WTC11 (cell line): Measurements from ENCODE around the gene HTR7. TPM values are rescaled to one million over a fixed set of nuclear protein-coding genes. Genes with fewer than 3 reads are reported as not detected.

Source experiments
- ATAC-seq: fragments of 200-7000 bp; cut with Tn5 transposase; 2 replicates; pipeline ENCODE4 v1.10.0; 2021; ENCODE audit warnings: mild to moderate bottlenecking, moderate library complexity
- CTCF ChIA-PET: fragments of 300-600 bp; sonication (Branson Sonifier 250); formaldehyde crosslinking; loops from one replicate; lab custom pipeline; 2021; ENCODE audit warnings: antibody characterized with exemption; lab: Charles Lee
- POLR2A ChIA-PET: fragments of 350-600 bp; sonication (Branson Sonifier 250); formaldehyde crosslinking; loops from one replicate; lab custom pipeline; 2021; ENCODE audit warnings: antibody characterized with exemption; lab: Charles Lee
- DNase-seq: peaks from one replicate; pipeline ENCODE4 v3.0.0; 2021; ENCODE audit warnings: low spot score
- H3K27ac Mint-ChIP-seq: 2 replicates; pipeline ENCODE4 v1.8.0; 2021; ENCODE audit warnings: mixed read lengths
- H3K27me3 Mint-ChIP-seq: 2 replicates; pipeline ENCODE4 v1.8.0; 2021; ENCODE audit warnings: low read depth, mild to moderate bottlenecking, moderate library complexity, mixed read lengths
- H3K36me3 Mint-ChIP-seq: 2 replicates; pipeline ENCODE4 v1.8.0; 2021; ENCODE audit warnings: mixed read lengths
- H3K4me1 Mint-ChIP-seq: 2 replicates; pipeline ENCODE4 v1.8.0; 2022; ENCODE audit warnings: mixed read lengths
- H3K4me3 Mint-ChIP-seq: 2 replicates; pipeline ENCODE4 v1.8.0; 2021; ENCODE audit warnings: mild to moderate bottlenecking, moderate library complexity, mixed read lengths
- H3K9me3 Mint-ChIP-seq: 2 replicates; pipeline ENCODE4 v1.8.0; 2021; ENCODE audit warnings: mixed read lengths
- JUN ChIP-seq: sonication (generic); formaldehyde crosslinking; IDR thresholded peaks from 2 replicates; pipeline ENCODE4 v1.8.0; 2023; ENCODE audit warnings: mild to moderate bottlenecking, missing genetic modification reagents
- NFATC4 ChIP-seq: fragments of 250-450 bp; sonication (Bioruptor Pico); IDR thresholded peaks from 2 replicates; pipeline ENCODE4 v1.9.0; 2021; ENCODE audit warnings: mild to moderate bottlenecking
- NR2C2 ChIP-seq: sonication (generic); formaldehyde crosslinking; IDR thresholded peaks from 2 replicates; pipeline ENCODE4 v1.8.0; 2022; ENCODE audit warnings: mild to moderate bottlenecking, missing genetic modification reagents
- SMAD3 ChIP-seq: sonication (generic); formaldehyde crosslinking; IDR thresholded peaks from 2 replicates; pipeline ENCODE4 v1.8.0; 2022; ENCODE audit warnings: missing genetic modification reagents, mild to moderate bottlenecking, borderline replicate concordance
- TCF7 ChIP-seq: sonication (generic); formaldehyde crosslinking; IDR thresholded peaks from 2 replicates; pipeline ENCODE4 v1.8.0; 2022; ENCODE audit warnings: mild to moderate bottlenecking, low read depth, missing genetic modification reagents, moderate library complexity
- TEAD4 ChIP-seq: sonication (generic); formaldehyde crosslinking; IDR thresholded peaks from 2 replicates; pipeline ENCODE4 v1.8.0; 2022; ENCODE audit warnings: mild to moderate bottlenecking, missing genetic modification reagents
- ZNF121 ChIP-seq: sonication (generic); formaldehyde crosslinking; IDR thresholded peaks from 2 replicates; pipeline ENCODE4 v1.8.0; 2023; ENCODE audit warnings: missing genetic modification reagents
- ZNF138 ChIP-seq: sonication (generic); formaldehyde crosslinking; conservative IDR thresholded peaks from 2 replicates; pipeline ENCODE4 v1.8.1; 2022; ENCODE audit warnings: mild to moderate bottlenecking, moderate library complexity, missing genetic modification reagents
- ZNF263 ChIP-seq: sonication (generic); formaldehyde crosslinking; IDR thresholded peaks from 2 replicates; pipeline ENCODE4 v1.8.1; 2022; ENCODE audit warnings: low read depth, mild to moderate bottlenecking, moderate library complexity, missing genetic modification reagents
- ZNF423 ChIP-seq: fragments of 250-450 bp; sonication (Bioruptor Pico); IDR thresholded peaks from 2 replicates; pipeline ENCODE4 v2.1.2; 2022; ENCODE audit warnings: mild to moderate bottlenecking, moderate library complexity
- total RNA-seq: library from RNA; stranded (reverse); gene quantifications from 3 replicates; pipeline ENCODE4 v1.2.3, GENCODE V29; 2021
- TF ChIP-seq, protein P1 (sequence below): sonication (generic); formaldehyde crosslinking; IDR thresholded peaks from 2 replicates; pipeline ENCODE4 v1.8.0; 2022; ENCODE audit warnings: mild to moderate bottlenecking, missing genetic modification reagents
- TF ChIP-seq, protein P2 (sequence below): sonication (generic); formaldehyde crosslinking; IDR thresholded peaks from 2 replicates; pipeline ENCODE4 v1.8.1; 2023; ENCODE audit warnings: mild to moderate bottlenecking, missing genetic modification reagents
- TF ChIP-seq, protein P3 (sequence below): sonication (generic); formaldehyde crosslinking; IDR thresholded peaks from 2 replicates; pipeline ENCODE4 v1.8.0; 2023; ENCODE audit warnings: mild to moderate bottlenecking, missing genetic modification reagents
- TF ChIP-seq, protein P4 (sequence below): sonication (generic); formaldehyde crosslinking; IDR thresholded peaks from 2 replicates; pipeline ENCODE4 v1.8.1; 2022; ENCODE audit warnings: missing genetic modification reagents, borderline replicate concordance
- TF ChIP-seq, protein P5 (sequence below): fragments of 250-450 bp; sonication (Bioruptor Pico); IDR thresholded peaks from 2 replicates; pipeline ENCODE4 v1.9.0; 2021; ENCODE audit warnings: mild to moderate bottlenecking, borderline replicate concordance
- TF ChIP-seq, protein P6 (sequence below): sonication (generic); formaldehyde crosslinking; IDR thresholded peaks from 2 replicates; pipeline ENCODE4 v1.8.1; 2022; ENCODE audit warnings: mild to moderate bottlenecking, missing genetic modification reagents, moderate library complexity, borderline replicate concordance
- TF ChIP-seq, protein P7 (sequence below): fragments of 250-450 bp; sonication (Bioruptor Pico); IDR thresholded peaks from 2 replicates; pipeline ENCODE4 v1.9.0; 2021; ENCODE audit warnings: mild to moderate bottlenecking

The HTR7 gene
- total RNA-seq, 1 experiment from 2014 or later: 11.2 TPM

DNA sequence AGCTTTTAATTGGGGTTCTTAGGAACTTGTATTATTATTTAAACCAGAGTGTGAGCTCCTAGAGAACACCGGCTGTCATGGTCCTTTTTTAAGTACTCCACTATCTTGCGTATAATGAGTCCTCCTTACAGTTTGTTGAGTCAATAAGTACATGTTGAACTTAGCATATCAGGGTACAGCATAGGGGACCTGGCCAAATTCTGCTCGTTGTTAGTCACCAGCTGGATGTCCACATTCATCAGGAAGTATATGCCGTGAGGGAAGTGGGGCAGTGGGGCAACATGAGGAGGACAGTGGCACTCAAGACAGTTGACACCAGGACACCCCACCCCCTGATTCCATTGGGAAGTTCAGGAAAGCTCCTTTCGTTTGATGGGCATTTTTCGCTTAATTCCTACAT lies 30.5 kb upstream of the HTR7 start (continued):
- TF ChIP-seq, protein P1, sequence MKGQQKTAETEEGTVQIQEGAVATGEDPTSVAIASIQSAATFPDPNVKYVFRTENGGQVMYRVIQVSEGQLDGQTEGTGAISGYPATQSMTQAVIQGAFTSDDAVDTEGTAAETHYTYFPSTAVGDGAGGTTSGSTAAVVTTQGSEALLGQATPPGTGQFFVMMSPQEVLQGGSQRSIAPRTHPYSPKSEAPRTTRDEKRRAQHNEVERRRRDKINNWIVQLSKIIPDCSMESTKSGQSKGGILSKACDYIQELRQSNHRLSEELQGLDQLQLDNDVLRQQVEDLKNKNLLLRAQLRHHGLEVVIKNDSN (CRISPR knock-in tag): no peak
- TF ChIP-seq TEAD4 (CRISPR knock-in tag): no peak
- TF ChIP-seq, protein P2, sequence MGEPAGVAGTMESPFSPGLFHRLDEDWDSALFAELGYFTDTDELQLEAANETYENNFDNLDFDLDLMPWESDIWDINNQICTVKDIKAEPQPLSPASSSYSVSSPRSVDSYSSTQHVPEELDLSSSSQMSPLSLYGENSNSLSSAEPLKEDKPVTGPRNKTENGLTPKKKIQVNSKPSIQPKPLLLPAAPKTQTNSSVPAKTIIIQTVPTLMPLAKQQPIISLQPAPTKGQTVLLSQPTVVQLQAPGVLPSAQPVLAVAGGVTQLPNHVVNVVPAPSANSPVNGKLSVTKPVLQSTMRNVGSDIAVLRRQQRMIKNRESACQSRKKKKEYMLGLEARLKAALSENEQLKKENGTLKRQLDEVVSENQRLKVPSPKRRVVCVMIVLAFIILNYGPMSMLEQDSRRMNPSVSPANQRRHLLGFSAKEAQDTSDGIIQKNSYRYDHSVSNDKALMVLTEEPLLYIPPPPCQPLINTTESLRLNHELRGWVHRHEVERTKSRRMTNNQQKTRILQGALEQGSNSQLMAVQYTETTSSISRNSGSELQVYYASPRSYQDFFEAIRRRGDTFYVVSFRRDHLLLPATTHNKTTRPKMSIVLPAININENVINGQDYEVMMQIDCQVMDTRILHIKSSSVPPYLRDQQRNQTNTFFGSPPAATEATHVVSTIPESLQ (CRISPR knock-in tag): no peak
- no peak for TF ChIP-seq NFATC4
- TF ChIP-seq, protein P3, sequence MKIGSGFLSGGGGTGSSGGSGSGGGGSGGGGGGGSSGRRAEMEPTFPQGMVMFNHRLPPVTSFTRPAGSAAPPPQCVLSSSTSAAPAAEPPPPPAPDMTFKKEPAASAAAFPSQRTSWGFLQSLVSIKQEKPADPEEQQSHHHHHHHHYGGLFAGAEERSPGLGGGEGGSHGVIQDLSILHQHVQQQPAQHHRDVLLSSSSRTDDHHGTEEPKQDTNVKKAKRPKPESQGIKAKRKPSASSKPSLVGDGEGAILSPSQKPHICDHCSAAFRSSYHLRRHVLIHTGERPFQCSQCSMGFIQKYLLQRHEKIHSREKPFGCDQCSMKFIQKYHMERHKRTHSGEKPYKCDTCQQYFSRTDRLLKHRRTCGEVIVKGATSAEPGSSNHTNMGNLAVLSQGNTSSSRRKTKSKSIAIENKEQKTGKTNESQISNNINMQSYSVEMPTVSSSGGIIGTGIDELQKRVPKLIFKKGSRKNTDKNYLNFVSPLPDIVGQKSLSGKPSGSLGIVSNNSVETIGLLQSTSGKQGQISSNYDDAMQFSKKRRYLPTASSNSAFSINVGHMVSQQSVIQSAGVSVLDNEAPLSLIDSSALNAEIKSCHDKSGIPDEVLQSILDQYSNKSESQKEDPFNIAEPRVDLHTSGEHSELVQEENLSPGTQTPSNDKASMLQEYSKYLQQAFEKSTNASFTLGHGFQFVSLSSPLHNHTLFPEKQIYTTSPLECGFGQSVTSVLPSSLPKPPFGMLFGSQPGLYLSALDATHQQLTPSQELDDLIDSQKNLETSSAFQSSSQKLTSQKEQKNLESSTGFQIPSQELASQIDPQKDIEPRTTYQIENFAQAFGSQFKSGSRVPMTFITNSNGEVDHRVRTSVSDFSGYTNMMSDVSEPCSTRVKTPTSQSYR: no peak
- no peak for TF ChIP-seq TCF7
- TF ChIP-seq NR2C2: no peak
- TF ChIP-seq ZNF138 (CRISPR knock-in tag): no peak

DNA sequence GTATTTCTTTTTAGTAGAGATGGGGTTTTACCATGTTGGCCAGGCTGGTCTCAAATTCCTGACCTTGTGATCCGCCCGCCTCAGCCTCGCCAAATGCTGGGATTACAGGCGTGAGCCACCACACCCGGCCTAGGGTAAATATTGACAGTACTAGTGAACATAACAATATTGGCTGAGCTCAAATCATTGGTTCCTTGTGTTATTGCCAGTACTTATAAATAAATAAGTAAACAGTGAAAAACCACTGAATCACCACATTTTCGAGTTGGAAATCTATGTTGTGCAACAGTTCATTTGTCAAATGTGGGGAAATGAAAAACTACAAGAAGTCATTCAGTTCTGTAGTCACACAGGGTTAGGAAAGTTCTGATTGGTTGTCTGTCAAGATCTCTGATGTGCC lies 29.7 kb upstream of the HTR7 start:
- no peak for TF ChIP-seq SMAD3
- TF ChIP-seq, protein P4, sequence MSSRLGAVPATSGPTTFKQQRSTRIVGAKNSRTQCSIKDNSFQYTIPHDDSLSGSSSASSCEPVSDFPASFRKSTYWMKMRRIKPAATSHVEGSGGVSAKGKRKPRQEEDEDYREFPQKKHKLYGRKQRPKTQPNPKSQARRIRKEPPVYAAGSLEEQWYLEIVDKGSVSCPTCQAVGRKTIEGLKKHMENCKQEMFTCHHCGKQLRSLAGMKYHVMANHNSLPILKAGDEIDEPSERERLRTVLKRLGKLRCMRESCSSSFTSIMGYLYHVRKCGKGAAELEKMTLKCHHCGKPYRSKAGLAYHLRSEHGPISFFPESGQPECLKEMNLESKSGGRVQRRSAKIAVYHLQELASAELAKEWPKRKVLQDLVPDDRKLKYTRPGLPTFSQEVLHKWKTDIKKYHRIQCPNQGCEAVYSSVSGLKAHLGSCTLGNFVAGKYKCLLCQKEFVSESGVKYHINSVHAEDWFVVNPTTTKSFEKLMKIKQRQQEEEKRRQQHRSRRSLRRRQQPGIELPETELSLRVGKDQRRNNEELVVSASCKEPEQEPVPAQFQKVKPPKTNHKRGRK: no peak
- TF ChIP-seq, protein P3: no peak
- TF ChIP-seq ZNF263 (CRISPR knock-in tag): no peak
- TF ChIP-seq, all 79 proteins: peak for 0
- ATAC-seq (no peak), DNase-seq (no peak)
- POLR2A ChIA-PET: interaction anchor here (0.7 kb wide), 1 partner anchor 1050 kb away, joined by 5 read pairs; no protein-coding TSS in a partner anchor
- no peak overlapping the region for H3K27ac Mint-ChIP-seq
- H3K9me3 Mint-ChIP-seq: no peaks in the 10 kb centered on the region
- no peak overlapping the region for H3K4me3 Mint-ChIP-seq
- CTCF ChIA-PET: no interaction called here
- H3K36me3 Mint-ChIP-seq: peaks cover 61% of the 10 kb centered on the region
- H3K4me1 Mint-ChIP-seq: no peaks in the 10 kb centered on the region
- no peaks in the 10 kb centered on the region for H3K27me3 Mint-ChIP-seq

DNA sequence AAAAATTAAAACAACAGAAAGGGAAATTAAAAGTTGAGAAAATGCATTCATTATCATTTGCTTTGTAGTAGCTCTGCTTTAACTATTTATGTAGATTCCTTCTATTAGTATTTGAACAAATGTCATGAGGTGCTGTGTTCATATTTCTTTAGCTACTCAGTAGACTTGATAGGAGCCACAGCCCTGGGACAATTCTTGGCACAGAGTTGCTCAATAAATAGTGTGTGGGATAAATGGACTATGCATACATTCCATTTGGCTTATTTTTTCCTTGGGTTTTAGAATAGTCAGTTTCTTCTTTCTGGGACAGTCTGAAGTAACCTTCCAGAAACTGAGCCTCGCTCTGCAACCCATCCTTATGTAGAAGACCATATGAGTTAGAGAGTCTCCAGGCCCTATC lies 27.3 kb upstream of the HTR7 start:
- ATAC-seq (no peak), DNase-seq (no peak)
- ChIA-PET POLR2A (no interaction called here), CTCF (no interaction called here)
- Mint-ChIP-seq H3K4me1 (no peaks in the 10 kb centered on the region), H3K9me3 (no peaks in the 10 kb centered on the region), H3K27me3 (no peaks in the 10 kb centered on the region), H3K27ac (no peak overlapping the region), H3K36me3 (peaks cover 56% of the 10 kb centered on the region), H3K4me3 (no peak overlapping the region)
- TF ChIP-seq, protein P5, sequence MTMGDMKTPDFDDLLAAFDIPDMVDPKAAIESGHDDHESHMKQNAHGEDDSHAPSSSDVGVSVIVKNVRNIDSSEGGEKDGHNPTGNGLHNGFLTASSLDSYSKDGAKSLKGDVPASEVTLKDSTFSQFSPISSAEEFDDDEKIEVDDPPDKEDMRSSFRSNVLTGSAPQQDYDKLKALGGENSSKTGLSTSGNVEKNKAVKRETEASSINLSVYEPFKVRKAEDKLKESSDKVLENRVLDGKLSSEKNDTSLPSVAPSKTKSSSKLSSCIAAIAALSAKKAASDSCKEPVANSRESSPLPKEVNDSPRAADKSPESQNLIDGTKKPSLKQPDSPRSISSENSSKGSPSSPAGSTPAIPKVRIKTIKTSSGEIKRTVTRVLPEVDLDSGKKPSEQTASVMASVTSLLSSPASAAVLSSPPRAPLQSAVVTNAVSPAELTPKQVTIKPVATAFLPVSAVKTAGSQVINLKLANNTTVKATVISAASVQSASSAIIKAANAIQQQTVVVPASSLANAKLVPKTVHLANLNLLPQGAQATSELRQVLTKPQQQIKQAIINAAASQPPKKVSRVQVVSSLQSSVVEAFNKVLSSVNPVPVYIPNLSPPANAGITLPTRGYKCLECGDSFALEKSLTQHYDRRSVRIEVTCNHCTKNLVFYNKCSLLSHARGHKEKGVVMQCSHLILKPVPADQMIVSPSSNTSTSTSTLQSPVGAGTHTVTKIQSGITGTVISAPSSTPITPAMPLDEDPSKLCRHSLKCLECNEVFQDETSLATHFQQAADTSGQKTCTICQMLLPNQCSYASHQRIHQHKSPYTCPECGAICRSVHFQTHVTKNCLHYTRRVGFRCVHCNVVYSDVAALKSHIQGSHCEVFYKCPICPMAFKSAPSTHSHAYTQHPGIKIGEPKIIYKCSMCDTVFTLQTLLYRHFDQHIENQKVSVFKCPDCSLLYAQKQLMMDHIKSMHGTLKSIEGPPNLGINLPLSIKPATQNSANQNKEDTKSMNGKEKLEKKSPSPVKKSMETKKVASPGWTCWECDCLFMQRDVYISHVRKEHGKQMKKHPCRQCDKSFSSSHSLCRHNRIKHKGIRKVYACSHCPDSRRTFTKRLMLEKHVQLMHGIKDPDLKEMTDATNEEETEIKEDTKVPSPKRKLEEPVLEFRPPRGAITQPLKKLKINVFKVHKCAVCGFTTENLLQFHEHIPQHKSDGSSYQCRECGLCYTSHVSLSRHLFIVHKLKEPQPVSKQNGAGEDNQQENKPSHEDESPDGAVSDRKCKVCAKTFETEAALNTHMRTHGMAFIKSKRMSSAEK (CRISPR knock-in tag): no peak
- TF ChIP-seq ZNF121 (no peak), JUN (CRISPR knock-in tag) (no peak), ZNF423 (CRISPR knock-in tag) (no peak)
- TF ChIP-seq, protein P6, sequence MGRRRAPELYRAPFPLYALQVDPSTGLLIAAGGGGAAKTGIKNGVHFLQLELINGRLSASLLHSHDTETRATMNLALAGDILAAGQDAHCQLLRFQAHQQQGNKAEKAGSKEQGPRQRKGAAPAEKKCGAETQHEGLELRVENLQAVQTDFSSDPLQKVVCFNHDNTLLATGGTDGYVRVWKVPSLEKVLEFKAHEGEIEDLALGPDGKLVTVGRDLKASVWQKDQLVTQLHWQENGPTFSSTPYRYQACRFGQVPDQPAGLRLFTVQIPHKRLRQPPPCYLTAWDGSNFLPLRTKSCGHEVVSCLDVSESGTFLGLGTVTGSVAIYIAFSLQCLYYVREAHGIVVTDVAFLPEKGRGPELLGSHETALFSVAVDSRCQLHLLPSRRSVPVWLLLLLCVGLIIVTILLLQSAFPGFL: no peak
- TF ChIP-seq, protein P7, sequence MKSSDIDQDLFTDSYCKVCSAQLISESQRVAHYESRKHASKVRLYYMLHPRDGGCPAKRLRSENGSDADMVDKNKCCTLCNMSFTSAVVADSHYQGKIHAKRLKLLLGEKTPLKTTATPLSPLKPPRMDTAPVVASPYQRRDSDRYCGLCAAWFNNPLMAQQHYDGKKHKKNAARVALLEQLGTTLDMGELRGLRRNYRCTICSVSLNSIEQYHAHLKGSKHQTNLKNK (CRISPR knock-in tag): no peak
- TF ChIP-seq, protein P1 (CRISPR knock-in tag): no peak
